Measurements from ENCODE around the gene PLPP2.

PLPP2 gene

DNA sequence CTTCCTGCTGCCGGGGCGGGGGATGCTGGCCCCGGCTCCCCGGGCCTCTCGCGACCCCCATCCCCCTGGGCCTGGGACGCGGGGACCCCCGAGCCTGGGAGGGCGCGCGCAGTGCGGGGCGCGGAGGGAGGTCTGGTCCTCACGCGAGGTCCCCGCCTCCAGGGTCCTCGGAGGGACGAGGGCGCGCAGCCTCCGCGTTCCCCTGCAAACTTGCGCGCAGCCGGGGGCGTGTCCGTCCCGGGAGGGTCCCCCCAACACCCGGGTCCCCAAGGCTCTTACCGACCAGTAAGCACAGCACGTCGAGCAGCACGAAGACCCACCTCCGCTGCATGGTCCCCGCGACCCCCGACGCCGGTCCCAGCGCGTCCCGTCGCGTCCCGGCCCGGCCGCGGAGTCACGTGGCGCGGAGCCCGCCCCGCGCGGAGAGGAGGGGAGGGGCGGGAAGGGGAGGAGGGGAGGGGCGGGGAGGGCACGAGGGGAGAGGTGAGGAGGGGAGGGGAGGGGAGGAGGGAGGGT, at the start of gene PLPP2:
PLPP2 (minus strand) TSS at position 398 of the 516 bp plus-strand sequence; CDS start at position 331, 67 bp downstream.
- TF ChIP-seq, protein P1, sequence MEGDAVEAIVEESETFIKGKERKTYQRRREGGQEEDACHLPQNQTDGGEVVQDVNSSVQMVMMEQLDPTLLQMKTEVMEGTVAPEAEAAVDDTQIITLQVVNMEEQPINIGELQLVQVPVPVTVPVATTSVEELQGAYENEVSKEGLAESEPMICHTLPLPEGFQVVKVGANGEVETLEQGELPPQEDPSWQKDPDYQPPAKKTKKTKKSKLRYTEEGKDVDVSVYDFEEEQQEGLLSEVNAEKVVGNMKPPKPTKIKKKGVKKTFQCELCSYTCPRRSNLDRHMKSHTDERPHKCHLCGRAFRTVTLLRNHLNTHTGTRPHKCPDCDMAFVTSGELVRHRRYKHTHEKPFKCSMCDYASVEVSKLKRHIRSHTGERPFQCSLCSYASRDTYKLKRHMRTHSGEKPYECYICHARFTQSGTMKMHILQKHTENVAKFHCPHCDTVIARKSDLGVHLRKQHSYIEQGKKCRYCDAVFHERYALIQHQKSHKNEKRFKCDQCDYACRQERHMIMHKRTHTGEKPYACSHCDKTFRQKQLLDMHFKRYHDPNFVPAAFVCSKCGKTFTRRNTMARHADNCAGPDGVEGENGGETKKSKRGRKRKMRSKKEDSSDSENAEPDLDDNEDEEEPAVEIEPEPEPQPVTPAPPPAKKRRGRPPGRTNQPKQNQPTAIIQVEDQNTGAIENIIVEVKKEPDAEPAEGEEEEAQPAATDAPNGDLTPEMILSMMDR (IDR thresholded peaks at IDR 0.05), result no peak
- TF ChIP-seq ZFX (IDR thresholded peaks at IDR 0.05; ENCODE audit: borderline replicate concordance), result no peak
- H3K27ac ChIP-seq, result peak within 1 kb of the TSS; percentile 52

DNA sequence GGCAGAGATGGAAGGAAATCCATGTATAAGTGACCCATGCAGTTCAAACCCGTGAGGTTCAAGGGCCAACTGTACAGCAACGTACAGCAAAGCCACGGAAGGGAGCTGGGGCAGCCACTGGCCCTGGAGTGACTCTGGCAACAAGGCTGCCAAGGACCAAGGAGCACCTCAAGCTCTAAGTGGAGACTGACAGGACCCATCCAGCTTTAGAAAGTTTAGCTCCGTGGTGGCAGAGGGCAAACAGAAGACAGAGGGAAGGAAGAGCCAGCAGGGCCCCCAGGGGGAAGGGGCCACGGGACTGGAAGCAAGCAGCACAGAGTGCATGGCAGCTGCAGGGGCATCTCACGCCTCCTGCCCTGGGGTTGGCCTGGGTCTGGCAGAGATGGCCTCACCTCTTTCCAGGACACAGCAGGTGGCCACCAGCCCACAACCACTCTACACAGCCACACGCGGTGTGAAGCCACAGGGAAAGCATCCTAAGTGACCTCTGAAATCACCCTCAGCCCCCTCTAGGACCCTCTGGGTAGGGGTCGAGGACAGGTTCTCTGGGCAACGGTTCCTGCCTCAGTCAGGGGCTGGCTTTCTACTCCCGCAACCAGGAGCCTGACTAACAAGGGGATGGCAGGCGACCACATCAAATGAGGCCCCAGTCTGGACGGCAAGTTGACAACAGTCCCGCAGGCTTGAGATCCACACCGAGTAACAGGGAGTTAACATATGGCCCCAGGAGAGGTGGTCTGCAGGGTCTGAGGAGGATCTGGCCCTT, 49.6 kb upstream of the PLPP2 start:
- TF ChIP-seq, protein P1 (IDR thresholded peaks at IDR 0.05), result no peak
- no peak for TF ChIP-seq ZFX (IDR thresholded peaks at IDR 0.05; ENCODE audit: borderline replicate concordance)
- H3K27ac ChIP-seq, result no peak overlapping the region

DNA sequence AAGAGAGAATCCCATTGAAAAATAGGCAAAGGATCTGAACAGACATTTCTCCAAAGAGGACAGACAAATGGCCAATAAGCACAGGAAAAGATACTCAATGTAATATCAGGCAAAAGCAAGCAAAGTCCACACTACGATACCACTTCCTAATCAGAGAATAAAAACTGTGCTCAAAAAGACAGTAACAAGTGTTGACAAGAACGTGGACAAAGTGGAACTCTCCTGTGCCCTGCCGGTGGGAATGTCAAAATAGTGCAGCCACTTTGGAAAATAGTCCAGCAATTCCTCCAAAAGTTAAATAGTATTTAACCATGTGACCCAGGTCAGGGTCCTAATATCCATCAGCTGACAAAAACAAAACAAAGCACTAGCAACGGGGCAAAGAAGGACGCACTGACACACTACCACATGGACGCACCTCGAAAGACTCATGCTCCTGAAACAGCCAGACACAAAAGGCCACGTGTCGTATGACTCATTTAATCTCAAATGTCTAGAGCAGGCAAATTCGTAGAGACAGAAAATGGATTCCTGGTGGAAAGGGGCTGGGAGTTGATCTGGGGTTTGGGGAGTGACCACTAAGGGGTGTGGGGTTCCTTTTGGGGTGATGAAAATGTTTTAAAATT, 48.2 kb upstream of the PLPP2 start:
- TF ChIP-seq ZFX (IDR thresholded peaks at IDR 0.05; ENCODE audit: borderline replicate concordance), result no peak
- TF ChIP-seq, protein P1 (IDR thresholded peaks at IDR 0.05), result no peak

GRCh38 chr19:338421-338820, 47.2 kb upstream of the PLPP2 start:
- TF ChIP-seq, protein P1 (IDR thresholded peaks at IDR 0.05), result no peak
- TF ChIP-seq ZFX (IDR thresholded peaks at IDR 0.05; ENCODE audit: borderline replicate concordance), result no peak
- no peak overlapping the region for H3K27ac ChIP-seq

More for the DNA sequence above, 48.2 kb upstream of the PLPP2 start:
- no peak overlapping the region for H3K27ac ChIP-seq

DNA sequence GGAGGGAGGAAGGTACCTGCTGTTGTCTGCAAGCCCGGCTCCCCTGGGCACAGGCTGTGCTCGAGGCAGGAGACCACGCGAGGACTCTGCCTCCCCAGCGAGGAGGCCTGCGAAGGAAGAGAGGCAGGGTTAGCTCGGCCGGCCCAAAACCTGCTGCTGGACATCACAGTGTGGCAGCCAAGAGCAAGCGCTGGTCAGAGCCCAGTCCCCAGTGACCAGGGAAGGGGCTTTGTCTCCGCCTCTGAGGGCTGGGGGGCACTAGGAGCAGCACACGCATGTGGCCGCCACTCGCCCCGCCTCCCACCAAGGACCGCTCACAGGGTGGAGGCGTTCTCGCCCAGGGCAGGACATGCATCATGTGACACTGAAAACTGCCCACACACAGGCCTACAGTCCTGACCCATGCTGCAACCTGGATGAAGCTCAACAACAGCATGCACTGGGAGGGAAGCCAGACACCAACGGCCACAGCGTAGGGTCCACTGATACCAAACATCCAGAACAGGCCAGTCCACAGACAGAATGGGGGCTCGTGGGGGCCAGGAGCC, 44.9 kb upstream of the PLPP2 start:
- no peak overlapping the region for H3K27ac ChIP-seq
- TF ChIP-seq, protein P1 (IDR thresholded peaks at IDR 0.05), result no peak
- TF ChIP-seq ZFX (IDR thresholded peaks at IDR 0.05; ENCODE audit: borderline replicate concordance), result no peak

DNA sequence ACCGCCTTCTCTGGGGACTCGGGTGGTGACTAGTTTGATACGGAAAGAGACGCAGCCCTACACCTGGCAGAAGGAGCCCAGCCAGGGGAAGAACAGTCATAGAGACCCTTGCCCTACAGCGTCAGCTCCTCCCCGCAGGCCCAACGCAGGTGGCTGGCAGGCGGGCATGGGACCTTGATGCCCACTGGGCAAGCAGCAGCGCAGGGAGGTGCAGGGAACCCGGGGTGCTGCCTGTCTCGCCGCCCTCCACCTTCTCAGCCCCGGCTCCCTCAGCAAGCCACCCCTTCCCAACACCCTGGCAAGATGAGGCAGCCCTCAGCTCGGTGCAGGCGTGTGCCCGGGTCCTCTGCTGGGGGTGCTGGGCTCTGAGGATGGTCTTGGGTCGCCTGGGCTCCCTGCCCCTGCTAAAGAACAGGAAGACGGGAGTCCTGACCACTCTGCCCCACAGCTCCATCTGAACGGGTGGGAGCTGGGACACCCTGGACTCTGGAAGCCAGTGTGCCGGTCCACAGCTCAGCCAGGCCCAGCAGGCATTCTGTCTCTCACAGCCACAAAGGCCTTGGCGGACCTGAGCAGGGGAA, 44.4 kb upstream of the PLPP2 start:
- TF ChIP-seq ZFX (IDR thresholded peaks at IDR 0.05; ENCODE audit: borderline replicate concordance), result no peak
- H3K27ac ChIP-seq, result no peak overlapping the region

DNA sequence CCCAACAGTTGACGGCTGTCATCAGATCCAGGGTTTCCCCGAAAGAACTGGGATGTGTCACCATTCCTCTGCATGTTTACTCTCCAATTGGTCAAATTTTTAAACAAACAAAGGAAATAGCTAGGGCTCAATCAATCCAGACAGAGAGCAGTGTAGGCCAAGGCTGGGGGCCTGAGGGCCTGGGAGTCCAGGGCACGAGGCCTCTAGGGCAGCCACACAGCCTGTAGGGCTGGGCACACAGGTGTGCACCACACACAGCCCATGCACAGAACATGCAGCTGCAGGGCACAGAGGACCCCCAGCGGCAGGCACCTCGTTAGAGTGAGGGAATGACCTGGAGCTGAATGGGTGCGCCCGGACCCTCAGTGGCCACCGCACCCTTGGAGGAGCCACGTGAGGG, 43.9 kb upstream of the PLPP2 start:
- TF ChIP-seq ZFX (IDR thresholded peaks at IDR 0.05; ENCODE audit: borderline replicate concordance), result no peak
- TF ChIP-seq, protein P1 (IDR thresholded peaks at IDR 0.05), result no peak
- no peak overlapping the region for H3K27ac ChIP-seq

All from 22Rv1 (cell line).